Measurements from ENCODE around the gene ANKRD63. TPM values are rescaled to one million over a fixed set of nuclear protein-coding genes. Genes with fewer than 3 reads are reported as not detected.

Gene ANKRD63
- total and polyA plus RNA-seq, 2 donors (not counting 1 experiment from before 2014, with no cell fraction given), result 0.25 TPM; not detected in 1

- Histone ChIP-seq H3K27me3 (replicated peaks in 1 of 4; ENCODE audit: control extremely low read depth in 1 of 4, control insufficient read depth in 3 of 4, insufficient read depth in 4 of 4, low read length in 3 of 4) (no peaks in the 10 kb centered on the region), H3K4me3 (ENCODE audit: control extremely low read depth in 1 of 5, extremely low read depth in 1 of 5, insufficient read depth in 1 of 5, low read depth in 2 of 5, low read length in 4 of 5) (no peak overlapping the region), H3K27ac (ENCODE audit: low read length in 2 of 2) (no peak overlapping the region), H3K4me1 (ENCODE audit: control insufficient read depth in 2 of 2, insufficient read depth in 2 of 2, low read length in 2 of 2) (no peaks in the 10 kb centered on the region), H3K79me2 (ENCODE audit: control insufficient read depth, insufficient read depth, low read length) (no peaks in the 10 kb centered on the region), H3K9me3 (ENCODE audit: control extremely low read depth in 1 of 3, control insufficient read depth in 2 of 3, insufficient read depth in 1 of 3, low read length in 2 of 3) (no peaks in the 10 kb centered on the region), H3K36me3 (replicated peaks in 1 of 2; ENCODE audit: control extremely low read depth in 1 of 2, control insufficient read depth in 1 of 2, extremely low read depth in 1 of 2, insufficient read depth in 2 of 2, low read length in 1 of 2) (peaks cover 0 to 55% of the 10 kb centered on the region in 2 experiments), H4K20me1 (ENCODE audit: control insufficient read depth, insufficient read depth, low read length, poor library complexity, severe bottlenecking) (no peaks in the 10 kb centered on the region), H3K4me2 (replicated peaks; ENCODE audit: low read depth, low read length, poor library complexity, severe bottlenecking) (no peak overlapping the region), H3K9ac (ENCODE audit: low read length) (no peak overlapping the region), H2AFZ (ENCODE audit: insufficient read depth, low read depth, low read length, poor library complexity, severe bottlenecking) (no peak overlapping the region)
- DNase-seq (no peak), ATAC-seq (ENCODE audit: low read depth) (no peak)
- H3K4me3 Mint-ChIP-seq, result no peak overlapping the region
- no peak overlapping the region for H3K27ac Mint-ChIP-seq
- no peaks in the 10 kb centered on the region for H3K27me3 Mint-ChIP-seq
- H3K9me3 Mint-ChIP-seq (ENCODE audit: insufficient read depth), result no peaks in the 10 kb centered on the region
- ChIA-PET POLR2A (no interaction called here), CTCF (interaction anchor here (1.1 to 4.8 kb wide), 3 partner anchors 11 to 48 kb away, joined by 3 to 36 read pairs (median 5); no protein-coding TSS in a partner anchor)
- TF ChIP-seq EZH2 (IDR thresholded peaks at IDR 0.05; ENCODE audit: borderline replicate concordance, insufficient read depth, low read depth, low read length, poor library complexity, severe bottlenecking), result no peak
- TF ChIP-seq CTCF (IDR thresholded peaks at IDR 0.05), result no peak
- peaks cover 2% of the 10 kb centered on the region for H3K4me1 Mint-ChIP-seq
- intact Hi-C loops (cut with micrococcal nuclease), result no loop called here
- WGBS (ENCODE audit: insufficient coverage), result 98% methylated on average over 8 of the region's 12 CpGs
These were observed 7.7 kb upstream of the ANKRD63 start for GRCh38 chr15:40290545-40290917.

- peaks cover 0 to 43% of the 10 kb centered on the region in 2 experiments for H3K36me3 ChIP-seq (replicated peaks in 1 of 2; ENCODE audit: control extremely low read depth in 1 of 2, control insufficient read depth in 1 of 2, extremely low read depth in 1 of 2, insufficient read depth in 2 of 2, low read length in 1 of 2)
- H3K27ac Mint-ChIP-seq, result no peak overlapping the region
These were observed 6.4 kb upstream of the ANKRD63 start for GRCh38 chr15:40289140-40289775.

More at GRCh38 chr15:40289140-40289775, 6.4 kb upstream of the ANKRD63 start:
- H3K9me3 Mint-ChIP-seq (ENCODE audit: insufficient read depth), result no peaks in the 10 kb centered on the region
- H3K4me1 Mint-ChIP-seq, result no peaks in the 10 kb centered on the region
- CTCF ChIA-PET, result interaction anchor here (1.2 to 4.8 kb wide), 5 partner anchors 10 to 49 kb away, joined by 3 to 36 read pairs (median 21); partner anchors contain the start of gene PLCB2
- Histone ChIP-seq H3K4me1 (ENCODE audit: control insufficient read depth in 2 of 2, insufficient read depth in 2 of 2, low read length in 2 of 2) (no peaks in the 10 kb centered on the region), H3K9me3 (ENCODE audit: control extremely low read depth in 1 of 3, control insufficient read depth in 2 of 3, insufficient read depth in 1 of 3, low read length in 2 of 3) (no peaks in the 10 kb centered on the region), H3K27ac (ENCODE audit: low read length in 2 of 2) (no peak overlapping the region), H3K4me2 (replicated peaks; ENCODE audit: low read depth, low read length, poor library complexity, severe bottlenecking) (no peak overlapping the region), H4K20me1 (ENCODE audit: control insufficient read depth, insufficient read depth, low read length, poor library complexity, severe bottlenecking) (no peaks in the 10 kb centered on the region), H3K79me2 (ENCODE audit: control insufficient read depth, insufficient read depth, low read length) (no peaks in the 10 kb centered on the region), H3K9ac (ENCODE audit: low read length) (no peak overlapping the region), H3K4me3 (ENCODE audit: control extremely low read depth in 1 of 5, extremely low read depth in 1 of 5, insufficient read depth in 1 of 5, low read depth in 2 of 5, low read length in 4 of 5) (no peak overlapping the region), H3K27me3 (replicated peaks in 1 of 4; ENCODE audit: control extremely low read depth in 1 of 4, control insufficient read depth in 3 of 4, insufficient read depth in 4 of 4, low read length in 3 of 4) (no peaks in the 10 kb centered on the region), H2AFZ (ENCODE audit: insufficient read depth, low read depth, low read length, poor library complexity, severe bottlenecking) (no peak overlapping the region)
- intact Hi-C loops (cut with micrococcal nuclease), result no loop called here
- H3K4me3 Mint-ChIP-seq, result no peak overlapping the region
- DNase-seq (no peak), ATAC-seq (ENCODE audit: low read depth) (no peak)
- WGBS (ENCODE audit: insufficient coverage), result 92% methylated on average over 6 of the region's 6 CpGs
- POLR2A ChIA-PET, result no interaction called here
- TF ChIP-seq EZH2 (IDR thresholded peaks at IDR 0.05; ENCODE audit: borderline replicate concordance, insufficient read depth, low read depth, low read length, poor library complexity, severe bottlenecking), result no peak
- TF ChIP-seq CTCF (IDR thresholded peaks at IDR 0.05), result no peak
- no peaks in the 10 kb centered on the region for H3K27me3 Mint-ChIP-seq

Measured in B cell (primary cell).